Fibroblast of skin of left biceps (primary cell): ENCODE data around the gene TARDBP.
A peak's percentile ranks its signal among the peaks of the same experiment; 100 is the strongest.
"Not testable (repeated sequence)": the region's sequence is repeated elsewhere in the genome, so short reads cannot be mapped to it uniquely, and the experiment has no call there.

Source experiments
- DNase-seq, 2 experiments: peaks; one replicate each; pipeline ENCODE4 v3.0.0-alpha.2; 2013; ENCODE audit warnings: low read depth in 2 of 2

The TARDBP gene

GRCh38 chr1:11012260-11013159 is at the start of gene TARDBP:
TSS of gene TARDBP (plus strand) at chr1:11012654. CDS start at chr1:11013728, 1,074 bp downstream.
- peak; percentile 79 to 85 for DNase-seq

DNA sequence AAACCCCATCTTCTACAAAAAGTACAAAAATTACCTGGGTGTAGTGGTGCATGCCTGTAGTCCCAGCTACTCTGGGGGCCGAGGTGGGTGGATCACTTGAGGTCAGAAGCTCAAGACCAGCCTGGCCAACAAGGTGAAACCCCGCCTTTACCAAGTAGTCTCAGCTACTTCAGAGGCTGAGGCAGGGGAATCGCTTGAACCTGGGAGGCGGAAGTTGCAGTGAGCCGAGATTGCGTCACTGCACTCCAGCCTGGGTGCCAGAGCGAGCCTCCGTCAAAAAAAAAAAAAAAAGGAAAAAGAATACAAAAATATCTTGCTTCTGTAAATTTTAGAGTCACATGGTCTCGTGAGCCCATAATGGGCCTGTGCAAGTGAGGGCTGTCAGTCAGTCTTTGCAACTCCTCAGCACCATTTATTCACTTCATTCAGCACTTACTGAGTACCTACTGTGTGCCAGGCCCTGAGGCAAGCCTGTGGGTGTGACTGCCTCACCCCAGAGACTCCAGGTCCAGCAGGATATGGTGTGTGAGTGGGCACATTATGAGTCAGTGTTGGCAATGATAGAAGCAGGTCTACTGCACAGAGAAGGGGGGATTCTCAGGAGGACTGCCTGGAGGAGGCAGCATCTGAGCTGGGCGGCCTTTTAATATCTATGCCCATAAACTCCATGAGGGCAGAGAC is 46.8 kb upstream of the TARDBP start:
- DNase-seq, result no peak

- no peak for DNase-seq
Observed at GRCh38 chr1:10967090-10967489, 45.4 kb upstream of the TARDBP start.

DNA sequence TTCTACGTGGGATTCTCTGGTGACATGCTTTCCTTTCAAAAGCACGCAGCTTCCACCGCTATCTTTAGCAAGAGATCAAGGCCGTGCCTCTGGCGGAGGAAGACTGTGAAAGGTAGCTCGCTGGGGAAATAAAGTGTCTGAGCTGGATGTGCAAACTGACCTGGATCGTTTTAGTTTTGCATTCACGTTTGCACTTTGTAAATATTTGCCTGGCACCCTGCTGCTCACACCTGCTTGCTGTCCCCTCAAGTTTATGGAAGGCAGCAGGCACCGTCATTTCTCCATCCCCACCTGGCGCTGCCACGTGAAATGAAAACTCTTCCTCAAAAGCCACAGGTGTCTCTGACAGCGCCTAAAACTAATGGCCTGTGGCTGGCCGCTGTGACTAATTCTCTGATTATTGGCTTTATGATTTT is 44.0 kb upstream of the TARDBP start:
- DNase-seq, result no peak

DNA sequence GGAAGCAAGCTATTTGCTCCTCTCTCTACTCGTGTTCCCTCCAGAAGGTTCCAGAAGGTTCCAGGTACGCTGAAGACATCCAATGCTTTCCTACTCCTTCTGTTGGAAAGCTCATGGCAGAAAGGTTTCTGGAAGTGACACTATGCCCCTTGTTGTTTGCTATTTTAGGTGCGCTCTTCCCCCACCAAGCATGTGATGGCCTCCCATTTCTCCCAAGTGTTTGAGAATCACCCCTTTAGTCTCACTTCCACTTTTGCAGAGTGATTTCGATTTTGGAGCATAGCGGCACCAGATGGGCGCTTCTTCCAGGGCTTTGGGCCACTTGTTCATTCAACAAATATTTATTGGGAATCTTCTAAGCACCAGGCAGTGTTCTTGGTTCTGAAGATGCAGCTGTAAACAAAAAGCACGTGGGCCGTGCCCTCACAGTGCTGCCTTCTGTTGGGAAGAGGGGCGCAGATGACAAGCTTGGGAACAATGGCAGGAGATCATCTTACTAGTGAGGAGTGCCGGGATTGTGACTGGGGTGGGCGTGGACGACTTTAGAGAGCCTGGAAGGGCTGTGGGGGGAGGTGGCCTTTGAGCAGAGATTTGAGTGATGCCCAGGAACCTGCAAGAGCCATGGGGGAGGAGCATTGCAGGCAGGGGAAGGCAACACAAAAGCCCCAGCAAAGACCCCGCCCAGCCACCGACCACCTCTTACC is 43.0 kb upstream of the TARDBP start:
- DNase-seq, result no peak

GRCh38 chr1:10969971-10970332 is 42.5 kb upstream of the TARDBP start:
- no peak for DNase-seq

DNA sequence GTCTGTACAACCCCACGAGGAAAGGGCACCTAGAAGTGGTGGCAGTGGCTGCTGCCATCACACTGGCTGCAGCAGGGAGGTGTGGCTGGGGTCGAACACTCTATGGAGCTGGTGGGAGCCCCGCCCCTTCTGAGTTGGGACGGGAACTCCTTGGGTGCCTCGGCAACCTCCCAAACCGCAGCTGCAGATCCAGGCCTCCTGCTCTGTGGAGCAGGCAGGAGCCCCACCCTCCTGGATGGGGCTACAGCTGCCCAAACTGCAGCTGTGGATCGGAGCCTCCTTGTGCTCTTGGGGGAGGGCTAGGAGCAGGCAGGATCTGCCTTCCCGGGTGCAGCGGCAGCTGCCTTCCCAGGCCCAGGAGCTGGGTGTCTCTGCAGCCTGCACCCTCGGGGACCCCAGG is 38.9 kb upstream of the TARDBP start:
- DNase-seq, result peak; percentile 18 to 19

DNA sequence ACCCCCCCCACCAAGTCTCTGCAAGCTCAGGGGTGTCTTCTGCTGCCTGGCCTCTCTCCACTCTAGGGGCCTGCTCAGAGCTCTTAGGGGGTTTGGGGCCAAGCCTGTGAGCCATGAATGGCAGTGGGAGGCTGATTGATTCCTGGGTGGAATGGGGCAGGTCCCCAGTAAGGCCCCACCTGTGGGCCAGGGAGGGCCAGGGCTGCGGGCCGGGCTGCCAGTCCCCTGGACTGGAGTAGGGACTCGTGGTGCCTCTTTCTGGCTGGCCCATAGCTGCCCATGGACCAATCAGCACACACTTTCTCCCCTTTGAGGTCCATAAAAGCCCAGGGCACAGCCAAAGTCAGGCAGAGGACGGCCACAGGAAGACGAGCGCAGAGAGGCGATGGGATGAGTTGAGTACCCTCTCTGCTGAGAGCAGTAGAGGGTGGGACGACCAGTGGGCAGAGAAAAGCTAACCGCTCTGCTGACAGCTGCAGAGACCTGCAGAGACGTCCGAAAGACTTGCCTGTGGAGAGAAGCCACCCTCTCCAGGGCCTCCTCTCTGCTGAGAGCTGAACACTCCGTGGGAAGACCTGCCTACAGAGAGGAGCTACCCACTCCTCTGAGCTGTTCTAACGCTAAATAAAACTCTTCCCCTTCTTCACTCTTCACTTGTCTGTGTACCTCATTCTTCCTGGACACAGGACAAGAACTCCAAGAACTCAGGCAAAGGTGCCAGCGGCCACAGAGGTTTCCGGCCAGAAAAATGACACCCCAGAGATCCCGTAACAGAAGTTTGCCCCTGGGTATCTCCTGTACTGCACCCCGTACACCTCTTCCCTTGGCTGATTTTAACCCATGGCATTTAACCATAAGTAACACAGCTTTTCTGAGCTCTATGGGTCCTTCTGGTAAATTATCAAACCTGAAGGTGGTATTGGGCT is 38.2 kb upstream of the TARDBP start:
- no peak for DNase-seq

DNA sequence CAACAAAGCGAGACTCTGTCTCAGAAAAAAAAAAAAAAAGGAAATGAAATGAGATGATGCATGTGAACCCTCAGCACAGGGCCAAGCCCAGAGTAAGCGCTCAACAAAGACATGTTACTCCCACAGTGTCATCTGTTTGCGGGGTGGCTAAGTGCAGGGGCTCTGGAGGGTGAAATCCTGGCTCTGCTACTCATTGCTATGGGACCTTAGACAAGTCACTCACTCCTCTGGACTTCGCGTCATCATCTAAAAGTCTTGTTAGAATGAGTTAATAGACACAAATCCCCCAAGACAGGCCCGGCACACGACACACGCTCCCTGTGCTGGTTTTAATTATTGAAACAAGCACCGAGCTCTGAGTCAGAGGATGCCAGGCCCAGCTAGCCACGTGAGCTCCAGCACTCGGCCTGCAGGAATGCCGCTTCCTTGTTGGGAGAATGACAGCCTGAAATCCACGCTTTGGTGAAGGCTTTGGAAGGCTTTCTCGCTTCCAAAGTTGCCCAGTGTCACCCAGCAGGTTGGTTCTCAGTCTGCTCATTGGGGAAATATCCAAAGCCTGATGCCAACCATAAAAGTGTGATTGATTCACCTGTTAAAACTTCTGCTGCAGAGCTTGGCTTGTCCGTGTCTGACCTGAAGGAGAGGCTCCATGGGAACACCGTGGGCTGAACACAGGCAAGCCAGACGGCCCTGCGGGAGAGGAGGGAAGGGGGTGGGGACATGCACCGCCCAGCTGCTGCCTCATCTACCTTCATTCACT is 36.7 kb upstream of the TARDBP start:
- peak; percentile 75 to 79 for DNase-seq

DNA sequence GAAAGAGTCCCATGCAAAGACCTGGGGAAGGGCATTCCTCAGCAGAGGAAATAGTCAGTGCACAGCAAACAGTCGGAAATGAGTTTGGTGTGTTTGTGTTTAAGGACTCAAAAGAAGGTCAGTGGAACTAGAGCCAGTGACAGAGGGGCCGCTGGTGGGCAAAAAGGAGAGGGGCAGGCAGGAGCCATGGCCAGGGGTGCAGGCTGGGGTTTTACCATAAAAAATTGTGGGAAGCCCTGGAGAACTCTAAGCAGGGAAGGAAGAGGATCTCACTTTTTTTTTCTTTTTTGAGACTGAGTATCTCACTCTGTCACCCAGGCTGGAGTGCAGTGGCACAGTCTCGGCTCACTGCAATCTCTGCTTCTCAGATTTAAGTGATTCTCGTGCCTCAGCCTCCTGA is 33.7 kb upstream of the TARDBP start:
- DNase-seq, result no peak

GRCh38 chr1:10979483-10979920 is 33.0 kb upstream of the TARDBP start:
- DNase-seq, result no peak

DNA sequence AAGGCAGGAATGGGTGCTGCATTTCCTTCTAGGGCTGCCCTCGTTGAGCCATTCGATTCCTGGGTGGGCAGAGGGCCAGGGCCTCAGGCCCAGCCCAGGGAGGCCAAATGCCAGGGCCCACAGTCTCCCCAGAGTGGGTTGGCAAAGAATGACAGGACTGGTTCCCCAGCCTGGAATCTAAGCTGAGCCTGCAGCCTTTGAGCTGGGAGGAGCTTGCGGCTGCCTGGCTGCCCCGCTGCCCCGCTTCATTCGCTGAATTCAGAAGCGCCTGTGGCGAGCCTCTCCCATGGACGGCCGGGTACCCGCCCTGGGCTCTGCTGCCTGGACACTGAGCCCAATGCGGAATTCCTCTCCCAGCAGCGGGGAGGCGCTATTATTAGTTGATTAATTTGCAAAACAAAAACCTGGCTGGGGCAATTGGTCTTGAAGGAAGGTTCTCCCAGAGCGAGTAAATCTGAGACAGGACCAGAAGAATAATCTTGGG is 32.3 kb upstream of the TARDBP start:
- DNase-seq, result no peak

DNA sequence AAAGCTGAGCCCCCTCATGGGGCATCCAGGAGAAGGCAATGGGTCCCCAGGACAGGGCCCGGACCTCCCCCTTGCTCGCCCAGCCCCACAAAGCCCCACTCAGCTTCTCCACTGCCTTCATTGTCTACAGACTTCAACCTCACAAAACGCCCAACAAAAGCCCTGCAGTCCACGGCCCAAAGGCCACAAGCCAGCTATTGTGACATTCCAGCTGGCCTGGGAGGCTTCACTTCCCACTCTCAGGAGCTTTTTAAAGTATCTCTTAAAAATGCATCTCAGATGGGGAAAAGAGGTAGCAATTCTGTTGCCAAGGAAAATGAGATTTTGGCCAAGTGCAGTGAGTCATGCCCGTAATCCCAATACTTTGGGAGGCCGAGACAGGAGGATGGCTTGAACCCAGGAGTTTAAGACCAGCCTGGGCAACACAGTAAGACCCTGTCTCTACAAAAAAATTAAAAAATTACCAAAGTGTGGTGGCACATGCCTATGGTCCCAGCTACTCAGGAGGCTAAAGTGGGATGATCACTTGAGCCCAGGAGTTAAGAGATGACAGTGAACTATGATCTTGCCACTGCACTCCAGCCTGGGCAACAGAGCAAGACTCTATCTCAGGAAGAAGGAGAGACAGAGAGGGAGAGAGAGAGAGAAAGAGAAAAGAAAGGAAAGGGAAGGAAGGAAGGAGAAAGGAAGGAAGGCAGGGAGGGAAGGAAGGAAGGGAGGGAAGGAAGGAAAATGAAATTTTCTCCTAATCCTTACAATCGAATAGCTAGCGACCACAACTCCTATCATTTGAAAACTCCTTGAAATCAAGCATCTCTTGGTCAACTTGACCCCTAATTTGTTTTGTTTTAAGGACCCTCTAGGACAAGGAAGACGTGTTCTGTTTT is 31.4 kb upstream of the TARDBP start:
- DNase-seq, result no peak

DNA sequence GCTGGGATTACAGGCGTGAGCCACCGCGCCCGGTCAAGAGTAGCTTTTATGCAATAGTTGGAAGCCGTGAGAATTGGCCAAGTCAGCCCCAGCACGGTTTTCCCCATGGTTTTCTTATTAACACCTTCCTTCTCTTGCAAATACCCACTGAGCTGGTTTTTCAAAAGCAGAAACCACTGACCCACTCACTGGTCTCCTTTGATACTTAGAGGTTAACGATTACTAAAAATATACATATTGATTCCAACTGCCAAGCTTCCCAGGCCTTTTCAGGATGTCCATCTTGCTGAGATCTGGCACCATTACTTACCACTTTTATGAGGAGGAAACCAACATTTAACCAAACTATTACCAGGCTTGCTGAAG is 25.9 kb upstream of the TARDBP start:
- DNase-seq, result no peak

DNA sequence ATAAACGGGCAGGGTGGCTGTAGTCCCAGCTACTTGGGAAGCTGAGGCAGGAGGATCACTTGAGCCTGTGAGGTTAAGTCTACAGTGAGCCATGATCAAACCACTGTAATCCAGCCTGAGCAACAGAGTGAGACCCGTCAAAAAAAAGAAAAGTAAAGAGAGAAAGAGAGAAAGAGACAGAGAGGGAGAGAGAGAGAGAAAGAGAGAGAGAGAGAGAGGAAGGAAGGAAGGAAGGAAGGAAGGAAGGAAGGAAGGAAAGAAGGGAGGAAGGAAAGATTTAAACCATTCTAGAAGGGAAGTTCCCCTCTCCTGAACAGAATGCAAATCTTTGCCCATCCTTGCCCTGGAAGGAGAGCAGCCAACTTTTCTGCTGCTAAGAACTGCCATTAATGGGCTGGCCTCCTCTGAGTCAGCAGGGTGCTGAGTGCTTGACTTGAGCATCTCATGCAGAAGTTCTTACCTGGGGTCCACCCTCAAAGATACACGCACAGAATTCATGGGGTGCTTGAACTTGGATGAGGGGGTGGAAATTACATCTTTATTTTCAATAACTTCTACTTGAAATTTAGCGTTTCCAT is 24.5 kb upstream of the TARDBP start:
- no peak for DNase-seq

- no peak for DNase-seq
Observed at GRCh38 chr1:10989095-10989494, 23.4 kb upstream of the TARDBP start.

DNA sequence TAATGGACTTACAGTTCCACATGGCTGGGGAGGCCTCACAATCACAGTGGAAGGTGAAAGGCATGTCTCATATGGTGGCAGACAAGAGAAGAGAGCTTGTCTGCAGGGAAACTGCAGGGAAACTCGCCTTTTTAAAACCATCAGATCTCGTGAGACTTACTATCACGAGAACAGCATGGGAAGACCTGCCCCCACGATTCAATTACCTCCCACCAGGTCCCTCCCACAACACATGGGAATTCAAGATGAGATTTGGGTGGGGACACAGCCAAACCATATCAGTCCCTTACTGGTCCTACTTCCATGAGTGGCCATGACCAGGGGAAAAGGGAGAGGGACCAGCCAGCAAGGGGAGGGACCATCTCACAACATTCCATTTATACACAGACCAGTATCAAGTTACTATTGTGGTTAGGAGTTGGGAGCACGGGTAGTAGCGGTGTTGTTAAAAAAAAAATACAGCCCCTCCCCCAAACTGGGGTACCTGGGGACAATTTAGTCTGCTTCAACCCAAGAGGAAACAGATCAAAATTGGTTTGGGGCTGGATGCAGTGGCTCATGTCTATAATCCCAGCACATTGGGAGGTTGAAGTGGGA is 22.4 kb upstream of the TARDBP start:
- DNase-seq, result not testable (repeated sequence)

DNA sequence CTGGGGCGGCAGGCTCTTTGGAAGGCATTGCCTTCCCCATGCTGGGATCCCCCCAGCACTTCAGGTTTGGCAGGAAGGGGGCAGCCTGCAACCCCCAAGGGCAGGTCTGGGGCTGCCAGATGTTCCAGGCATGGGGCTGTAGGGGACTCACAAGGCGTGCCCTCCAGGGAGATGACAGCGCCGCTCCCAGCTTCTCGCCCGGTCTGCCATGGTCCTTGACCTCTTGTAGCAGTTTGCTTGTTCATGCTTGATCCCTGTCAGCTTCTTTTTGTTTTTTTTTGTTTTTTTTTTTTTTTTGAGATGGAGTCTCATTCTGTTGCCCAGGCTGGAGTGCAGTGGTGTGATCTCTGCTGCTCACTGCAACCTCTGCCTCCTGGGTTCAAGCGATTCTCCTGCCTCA is 21.6 kb upstream of the TARDBP start:
- no peak for DNase-seq

DNA sequence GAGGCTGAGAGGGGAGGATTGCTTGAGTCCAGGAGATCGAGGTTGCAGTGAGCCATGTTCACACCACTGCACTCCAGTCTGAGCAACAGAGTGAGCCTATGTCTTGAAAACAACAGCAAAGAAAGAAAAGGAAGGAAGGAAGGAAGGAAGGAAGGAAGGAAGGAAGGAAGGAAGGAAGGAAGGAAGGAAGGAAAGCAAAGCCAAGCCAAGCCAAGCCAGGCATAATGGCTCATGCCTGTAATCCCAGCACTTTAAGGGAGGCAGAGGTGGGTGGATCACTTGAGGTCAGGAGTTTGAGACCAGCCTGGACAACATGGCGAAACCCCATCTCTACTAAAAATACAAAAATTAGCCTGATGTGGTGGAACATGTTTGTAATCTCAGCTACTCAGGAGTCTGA is 20.4 kb upstream of the TARDBP start:
- not testable (repeated sequence) for DNase-seq
